Central memory CD8-positive, alpha-beta T cell (primary cell): Measurements from ENCODE around the gene VDAC1.

Experiments
- ATAC-seq: fragments of 150-1000 bp; cut with Tn5 transposase; replicated peaks from 2 replicates; pipeline ENCODE4 v1.10.0; 2022; ENCODE audit warnings: mild to moderate bottlenecking, moderate FRiP score, moderate number of reproducible peaks; ENCODE audit not compliant: poor library complexity, severe bottlenecking; ENCODE audit errors: extremely low read depth
- DNase-seq, 2 donors: peaks; one replicate each; pipeline ENCODE4 v3.0.0; 2021; ENCODE audit warnings: low spot score in 2 of 2
- H3K27ac Mint-ChIP-seq: one replicate; pipeline ENCODE4 v1.8.0; 2022; ENCODE audit warnings: low read depth, mild to moderate bottlenecking, moderate library complexity, mixed read lengths
- H3K27me3 Mint-ChIP-seq: one replicate; pipeline ENCODE4 v1.8.0; 2022; ENCODE audit warnings: mixed read lengths
- H3K36me3 Mint-ChIP-seq: one replicate; pipeline ENCODE4 v1.8.0; 2022; ENCODE audit warnings: mild to moderate bottlenecking, moderate library complexity, mixed read lengths; ENCODE audit not compliant: insufficient read depth
- H3K4me1 Mint-ChIP-seq: one replicate; pipeline ENCODE4 v1.8.0; 2022; ENCODE audit warnings: mixed read lengths
- H3K4me3 Mint-ChIP-seq: one replicate; pipeline ENCODE4 v1.8.0; 2022; ENCODE audit warnings: mild to moderate bottlenecking, moderate library complexity, mixed read lengths
- H3K9me3 Mint-ChIP-seq: one replicate; pipeline ENCODE4 v1.8.0; 2022; ENCODE audit warnings: mixed read lengths

Gene VDAC1

GRCh38 chr5:133928587-133929393 is 76.0 kb downstream of the VDAC1 start:
- Mint-ChIP-seq H3K27me3 (no peaks in the 10 kb centered on the region), H3K27ac (peak overlapping the region; percentile 77), H3K36me3 (peaks cover 4% of the 10 kb centered on the region), H3K4me1 (peaks cover 10% of the 10 kb centered on the region), H3K9me3 (no peaks in the 10 kb centered on the region), H3K4me3 (no peak overlapping the region)
- DNase-seq (no peak), ATAC-seq (no peak)

- no peak for ATAC-seq
- Mint-ChIP-seq H3K36me3 (peaks cover 4% of the 10 kb centered on the region), H3K27me3 (no peaks in the 10 kb centered on the region), H3K9me3 (no peaks in the 10 kb centered on the region), H3K4me1 (peaks cover 10% of the 10 kb centered on the region), H3K4me3 (no peak overlapping the region), H3K27ac (no peak overlapping the region)
- no peak for DNase-seq
Measured at GRCh38 chr5:133927300-133928180, 77.2 kb downstream of the VDAC1 start.

- no peaks in the 10 kb centered on the region for H3K9me3 Mint-ChIP-seq
- no peak overlapping the region for H3K27ac Mint-ChIP-seq
- H3K36me3 Mint-ChIP-seq = peaks cover 4% of the 10 kb centered on the region
- no peaks in the 10 kb centered on the region for H3K27me3 Mint-ChIP-seq
- ATAC-seq (no peak), DNase-seq (no peak)
- H3K4me1 Mint-ChIP-seq = peaks cover 10% of the 10 kb centered on the region
- no peak overlapping the region for H3K4me3 Mint-ChIP-seq
Measured at GRCh38 chr5:133926489-133927299, 78.1 kb downstream of the VDAC1 start.

- ATAC-seq (no peak), DNase-seq (no peak)
- no peaks in the 10 kb centered on the region for H3K9me3 Mint-ChIP-seq
- no peak overlapping the region for H3K4me3 Mint-ChIP-seq
- H3K36me3 Mint-ChIP-seq = peaks cover 4% of the 10 kb centered on the region
- H3K27me3 Mint-ChIP-seq = peaks cover 3% of the 10 kb centered on the region
- no peak overlapping the region for H3K27ac Mint-ChIP-seq
- peaks cover 10% of the 10 kb centered on the region for H3K4me1 Mint-ChIP-seq
Measured at GRCh38 chr5:133925866-133926488, 78.8 kb downstream of the VDAC1 start.

GRCh38 chr5:133925269-133925668 is 79.5 kb downstream of the VDAC1 start:
- DNase-seq = no peak
- H3K9me3 Mint-ChIP-seq = no peaks in the 10 kb centered on the region
- no peak for ATAC-seq
- H3K27me3 Mint-ChIP-seq = peaks cover 11% of the 10 kb centered on the region
- H3K27ac Mint-ChIP-seq = no peak overlapping the region
- no peak overlapping the region for H3K4me3 Mint-ChIP-seq
- peaks cover 9% of the 10 kb centered on the region for H3K4me1 Mint-ChIP-seq
- peaks cover 4% of the 10 kb centered on the region for H3K36me3 Mint-ChIP-seq

- Mint-ChIP-seq H3K27me3 (peaks cover 19% of the 10 kb centered on the region), H3K36me3 (peaks cover 2% of the 10 kb centered on the region), H3K9me3 (no peaks in the 10 kb centered on the region), H3K4me1 (no peaks in the 10 kb centered on the region), H3K4me3 (no peak overlapping the region), H3K27ac (no peak overlapping the region)
- DNase-seq (no peak), ATAC-seq (no peak)
Measured at GRCh38 chr5:133924221-133924920, 80.4 kb downstream of the VDAC1 start.

- DNase-seq = no peak
- H3K9me3 Mint-ChIP-seq = no peaks in the 10 kb centered on the region
- no peak overlapping the region for H3K4me3 Mint-ChIP-seq
- no peak overlapping the region for H3K27ac Mint-ChIP-seq
- no peaks in the 10 kb centered on the region for H3K4me1 Mint-ChIP-seq
- ATAC-seq = no peak
- H3K36me3 Mint-ChIP-seq = peaks cover 2% of the 10 kb centered on the region
- H3K27me3 Mint-ChIP-seq = peaks cover 19% of the 10 kb centered on the region
Measured at GRCh38 chr5:133921979-133922378, 82.8 kb downstream of the VDAC1 start.
